Liver (tissue), 9 donors: ENCODE results near the gene CAMSAP1. TPM values are rescaled to one million over a fixed set of nuclear protein-coding genes. Genes with fewer than 3 reads are reported as not detected.

Source experiments
- DNase-seq: peaks from one replicate; pipeline ENCODE4 v3.0.0-alpha.2; 2017; ENCODE audit warnings: low spot score
- H3K27ac ChIP-seq, 2 donors: one replicate each; pipeline ENCODE4 v1.7.0; 2013; ENCODE audit warnings: inconsistent platforms in 2 of 2, low read length in 2 of 2, control low read depth in 1 of 2, low read depth in 1 of 2, mild to moderate bottlenecking in 1 of 2
- H3K27me3 ChIP-seq, 4 donors: one replicate each; pipeline versions ENCODE4 v1.6.1 to v1.7.0; 2013; ENCODE audit warnings: low read length in 3 of 4, inconsistent platforms in 1 of 4, mild to moderate bottlenecking in 1 of 4, moderate library complexity in 1 of 4; ENCODE audit not compliant: control insufficient read depth in 4 of 4, insufficient read depth in 4 of 4
- H3K36me3 ChIP-seq, 4 donors: one replicate each; pipeline versions ENCODE4 v1.6.1 to v1.7.0; 2013; ENCODE audit warnings: low read length in 3 of 4, mild to moderate bottlenecking in 3 of 4, low read depth in 1 of 4, moderate library complexity in 1 of 4; ENCODE audit not compliant: control insufficient read depth in 4 of 4, insufficient read depth in 3 of 4
- H3K4me1 ChIP-seq, 4 donors: one replicate each; pipeline versions ENCODE4 v1.6.1 to v1.7.0; 2013; ENCODE audit warnings: low read length in 3 of 4, mild to moderate bottlenecking in 3 of 4, moderate library complexity in 1 of 4; ENCODE audit not compliant: control insufficient read depth in 4 of 4, insufficient read depth in 4 of 4
- H3K4me3 ChIP-seq, 3 donors: one replicate each; pipeline versions ENCODE4 v1.6.1 to v1.7.0; 2013; ENCODE audit warnings: low read length in 3 of 3, control low read depth in 1 of 3, low read depth in 1 of 3, mild to moderate bottlenecking in 1 of 3
- H3K9ac ChIP-seq, 2 donors: one replicate each; pipeline ENCODE4 v1.7.0; 2013; ENCODE audit warnings: low read length in 2 of 2, mild to moderate bottlenecking in 2 of 2, moderate library complexity in 2 of 2, control low read depth in 1 of 2, low read depth in 1 of 2
- H3K9me3 ChIP-seq, 4 donors: one replicate each; pipeline versions ENCODE4 v1.6.1 to v1.7.0; 2013; ENCODE audit warnings: low read length in 3 of 4; ENCODE audit not compliant: control insufficient read depth in 4 of 4
- CTCF ChIP-seq: fragments of 150-350 bp; IDR thresholded peaks from 2 replicates; pipeline ENCODE4 v1.5.1; 2017; ENCODE audit warnings: improper control_type of control experiment, low read depth, low read length; ENCODE audit not compliant: missing input control
- EGR1 ChIP-seq, 2 donors: IDR thresholded peaks; 2 replicates each; pipeline ENCODE4 v1.6.1; 2016 to 2018; ENCODE audit warnings: antibody characterized with exemption in 2 of 2, low read depth in 2 of 2
- FOXA1 ChIP-seq: IDR thresholded peaks from 2 replicates; pipeline ENCODE4 v1.6.1; 2016; ENCODE audit warnings: antibody characterized with exemption
- FOXA2 ChIP-seq: IDR thresholded peaks from 2 replicates; pipeline ENCODE4 v1.6.1; 2016; ENCODE audit warnings: antibody characterized with exemption
- GABPA ChIP-seq, 2 donors: IDR thresholded peaks in 1 of 2; conservative IDR thresholded peaks in 1 of 2; 2 replicates each; pipeline ENCODE4 v1.6.1; 2016; ENCODE audit warnings: antibody characterized with exemption in 2 of 2, mild to moderate bottlenecking in 1 of 2, moderate library complexity in 1 of 2
- HNF4A ChIP-seq, 2 donors: conservative IDR thresholded peaks; 2 replicates each; pipeline ENCODE4 v1.6.1; 2016; ENCODE audit warnings: antibody characterized with exemption in 2 of 2, mild to moderate bottlenecking in 2 of 2
- JUND ChIP-seq, 2 donors: IDR thresholded peaks; 2 replicates each; pipeline ENCODE4 v1.6.1; 2016; ENCODE audit warnings: antibody characterized with exemption in 2 of 2
- NR2F2 ChIP-seq: IDR thresholded peaks from 2 replicates; pipeline ENCODE4 v1.6.1; 2016; ENCODE audit warnings: antibody characterized with exemption
- RAD21 ChIP-seq, 2 donors: IDR thresholded peaks; 2 replicates each; pipeline ENCODE4 v1.6.1; 2016; ENCODE audit warnings: antibody characterized with exemption in 2 of 2, mild to moderate bottlenecking in 2 of 2
- REST ChIP-seq: IDR thresholded peaks from 2 replicates; pipeline ENCODE4 v1.6.1; 2016; ENCODE audit warnings: antibody characterized with exemption, mild to moderate bottlenecking
- RXRA ChIP-seq, 2 donors: IDR thresholded peaks; 2 replicates each; pipeline ENCODE4 v1.6.1; 2017 to 2018; ENCODE audit warnings: antibody characterized with exemption in 2 of 2, mild to moderate bottlenecking in 1 of 2
- SP1 ChIP-seq: IDR thresholded peaks from 2 replicates; pipeline ENCODE4 v1.6.1; 2018; ENCODE audit warnings: antibody characterized with exemption, mild to moderate bottlenecking
- TAF1 ChIP-seq: conservative IDR thresholded peaks from 2 replicates; pipeline ENCODE4 v1.6.1; 2016; ENCODE audit warnings: antibody characterized with exemption, mild to moderate bottlenecking
- WGBS: extraction: QIAGEN DNeasy Blood & Tissue Kit; methylation state at CpG from one replicate; pipeline ENCODE4 v1.1.7; 2013; 5-methylcytosine and 5-hydroxymethylcytosine counted together
- polyA plus RNA-seq, 2 donors: library from polyadenylated mRNA; stranded (reverse) in 1 of 2; unstranded in 1 of 2; fragments of 200-250 nt in 1 of 2; fragments of >200 nt in 1 of 2; fragmentation: Nextera tagmentation in 1 of 2; extraction: Ambion mirVana in 1 of 2; gene quantifications; one replicate each; pipeline versions ENCODE4 v1.2.1 to v1.2.3, GENCODE V29; 2013 to 2015
- total RNA-seq, 2 donors: library from RNA; depleted of rRNA; stranded (reverse); fragments of >200 nt; gene quantifications; one replicate each; pipeline ENCODE4 v1.2.3, GENCODE V29; 2014
- TF ChIP-seq, protein P1 (sequence below): IDR thresholded peaks from 2 replicates; pipeline ENCODE4 v1.6.1; 2016; ENCODE audit warnings: antibody characterized with exemption
- TF ChIP-seq, protein P2 (sequence below): IDR thresholded peaks from 2 replicates; pipeline ENCODE4 v1.6.1; 2016; ENCODE audit warnings: antibody characterized with exemption
- donor health status: healthy.
- donor health status: healthy.
- donor health status: healthy.
- donor health status: healthy.
- donor health status: healthy.

CAMSAP1 gene
- total and polyA plus RNA-seq, 4 donors, result 0.97 to 6.4 (median 5.1) TPM

GRCh38 chr9:135862809-135863208, 44.5 kb downstream of the CAMSAP1 start:
- no peaks in the 10 kb centered on the region for H3K4me1 ChIP-seq
- no peak overlapping the region for H3K9ac ChIP-seq
- TF ChIP-seq GABPA (IDR thresholded peaks at IDR 0.05 in 1 of 2, conservative IDR thresholded peaks at IDR 0.05 in 1 of 2) (no peak), TAF1 (no peak), REST (no peak), HNF4A (conservative IDR thresholded peaks at IDR 0.05) (no peak), SP1 (no peak), NR2F2 (no peak), RXRA (IDR thresholded peaks at IDR 0.05) (no peak), FOXA2 (no peak), FOXA1 (no peak), JUND (IDR thresholded peaks at IDR 0.05) (no peak), RAD21 (IDR thresholded peaks at IDR 0.05) (no peak), EGR1 (IDR thresholded peaks at IDR 0.05; ENCODE audit: low read depth in 2 of 2) (no peak)
- TF ChIP-seq, protein P1, sequence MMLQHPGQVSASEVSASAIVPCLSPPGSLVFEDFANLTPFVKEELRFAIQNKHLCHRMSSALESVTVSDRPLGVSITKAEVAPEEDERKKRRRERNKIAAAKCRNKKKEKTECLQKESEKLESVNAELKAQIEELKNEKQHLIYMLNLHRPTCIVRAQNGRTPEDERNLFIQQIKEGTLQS, result no peak
- TF ChIP-seq, protein P2, sequence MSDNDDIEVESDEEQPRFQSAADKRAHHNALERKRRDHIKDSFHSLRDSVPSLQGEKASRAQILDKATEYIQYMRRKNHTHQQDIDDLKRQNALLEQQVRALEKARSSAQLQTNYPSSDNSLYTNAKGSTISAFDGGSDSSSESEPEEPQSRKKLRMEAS, result no peak
- H3K4me3 ChIP-seq, result no peak overlapping the region
- WGBS, result 94% methylated on average over 8 of the region's 8 CpGs
- no peaks in the 10 kb centered on the region for H3K36me3 ChIP-seq
- DNase-seq, result no peak
- no peak overlapping the region for H3K27ac ChIP-seq
- H3K9me3 ChIP-seq, result no peaks in the 10 kb centered on the region
- no peaks in the 10 kb centered on the region for H3K27me3 ChIP-seq

GRCh38 chr9:135858491-135859185, 48.7 kb downstream of the CAMSAP1 start:
- no peak overlapping the region for H3K4me3 ChIP-seq
- H3K36me3 ChIP-seq, result peaks cover 0 to 8% (median 2%) of the 10 kb centered on the region in 4 donors
- H3K27me3 ChIP-seq, result no peaks in the 10 kb centered on the region
- H3K4me1 ChIP-seq, result no peaks in the 10 kb centered on the region
- TF ChIP-seq NR2F2 (no peak), RXRA (IDR thresholded peaks at IDR 0.05) (no peak), JUND (IDR thresholded peaks at IDR 0.05) (no peak), CTCF (no peak), FOXA2 (no peak), FOXA1 (no peak), REST (no peak)
- TF ChIP-seq, protein P1, result no peak
- no peak for DNase-seq
- 94% methylated on average over 1 of the region's 1 CpG for WGBS
- no peaks in the 10 kb centered on the region for H3K9me3 ChIP-seq
- no peak overlapping the region for H3K9ac ChIP-seq
- H3K27ac ChIP-seq, result no peak overlapping the region
